H4 (cell line): ENCODE data around the gene MARCHF2. TPM values are rescaled to one million over a fixed set of nuclear protein-coding genes. Genes with fewer than 3 reads are reported as not detected.

Source experiments
- DNase-seq: peaks from one replicate; pipeline ENCODE4 v3.0.0-alpha.2; 2015; ENCODE audit warnings: low spot score
- total RNA-seq: library from RNA; depleted of rRNA; stranded (reverse); fragments of >200 nt; shearing (Covaris generic); gene quantifications from 2 replicates; pipeline ENCODE4 v1.2.3, GENCODE V29; 2014; rRNA removed

Gene MARCHF2
- total RNA-seq, 1 experiment from 2014 or later = 30.6 TPM

DNA sequence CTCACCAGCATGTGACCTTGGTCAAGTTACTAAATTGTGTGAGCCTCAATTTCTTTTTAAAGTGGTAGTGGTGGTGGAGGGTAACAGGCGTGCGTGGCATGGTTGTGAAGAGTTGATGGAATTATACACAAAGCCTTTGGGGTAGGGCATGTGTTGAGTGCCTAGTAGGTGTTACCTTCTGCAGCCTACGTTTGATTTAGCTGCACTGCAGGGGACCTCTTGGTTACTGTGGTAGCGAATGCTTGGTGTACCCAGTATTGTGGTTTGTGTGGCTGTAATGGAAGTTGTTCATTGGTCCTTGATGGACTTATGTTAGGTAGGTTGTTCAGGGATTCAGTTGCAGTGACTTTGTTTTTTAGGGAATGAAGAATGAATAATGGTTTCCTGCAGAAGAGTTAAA is 64.8 kb downstream of the MARCHF2 start:
- no peak for DNase-seq

DNA sequence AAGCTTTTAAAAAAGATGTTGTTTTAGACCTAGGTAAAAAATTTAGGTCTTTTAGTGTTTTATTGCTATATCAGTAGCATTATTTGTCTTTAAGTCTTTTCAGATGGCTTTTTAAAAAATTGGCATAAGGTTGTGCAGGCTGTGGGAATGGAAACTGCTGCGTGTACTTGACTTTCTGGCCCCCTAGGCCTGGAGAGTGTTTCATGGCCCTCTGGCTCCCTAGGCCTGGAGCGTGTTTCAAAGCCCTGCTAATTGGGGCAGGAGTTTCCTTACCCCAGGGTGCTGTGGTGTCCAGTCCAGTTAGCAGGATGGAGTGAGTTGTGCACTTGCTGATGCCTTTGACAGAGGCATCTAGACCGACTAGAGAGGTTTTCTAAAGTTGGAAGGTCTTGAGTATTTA is 65.5 kb downstream of the MARCHF2 start:
- DNase-seq = no peak

DNA sequence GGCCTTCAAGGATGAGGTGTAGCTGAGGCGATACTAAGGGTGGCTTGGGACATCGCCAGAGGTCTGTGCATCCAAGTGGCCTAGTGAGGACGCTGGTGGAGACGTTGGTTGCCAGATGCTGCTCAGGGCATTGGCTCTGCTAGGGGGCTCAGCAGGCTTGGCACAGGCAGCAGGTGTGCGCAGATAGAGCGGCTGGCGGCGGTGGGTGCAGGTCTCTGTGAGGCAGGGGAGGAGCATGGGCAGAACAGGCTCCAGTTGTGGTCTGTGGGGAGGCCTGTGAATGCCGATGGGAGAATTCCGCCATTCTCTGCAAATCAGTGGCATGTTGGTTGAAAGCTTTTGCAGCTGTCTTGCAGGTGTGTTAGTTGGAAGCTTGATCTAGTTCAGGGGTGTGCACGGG is 68.1 kb downstream of the MARCHF2 start:
- DNase-seq = no peak

DNA sequence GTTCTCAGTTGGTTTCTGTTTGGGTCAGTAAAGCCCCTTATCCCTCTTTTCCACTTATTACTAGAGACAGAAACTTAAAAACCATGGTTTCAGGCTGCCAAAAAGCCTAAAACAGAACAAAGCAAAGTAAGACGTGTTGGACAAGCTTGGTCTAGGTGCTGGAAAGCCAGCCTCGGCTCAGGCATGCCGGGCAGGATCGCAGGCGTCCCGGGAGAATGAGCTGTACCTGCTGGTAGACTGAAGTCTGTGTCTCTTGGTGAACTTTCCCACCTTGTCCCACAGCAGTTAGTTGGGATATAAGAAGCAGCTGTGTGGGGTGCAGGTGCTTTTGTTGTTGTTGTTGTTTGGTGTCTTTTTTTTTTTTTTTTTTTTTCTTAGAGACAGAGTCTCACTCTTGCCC is 68.5 kb downstream of the MARCHF2 start:
- DNase-seq = no peak

DNA sequence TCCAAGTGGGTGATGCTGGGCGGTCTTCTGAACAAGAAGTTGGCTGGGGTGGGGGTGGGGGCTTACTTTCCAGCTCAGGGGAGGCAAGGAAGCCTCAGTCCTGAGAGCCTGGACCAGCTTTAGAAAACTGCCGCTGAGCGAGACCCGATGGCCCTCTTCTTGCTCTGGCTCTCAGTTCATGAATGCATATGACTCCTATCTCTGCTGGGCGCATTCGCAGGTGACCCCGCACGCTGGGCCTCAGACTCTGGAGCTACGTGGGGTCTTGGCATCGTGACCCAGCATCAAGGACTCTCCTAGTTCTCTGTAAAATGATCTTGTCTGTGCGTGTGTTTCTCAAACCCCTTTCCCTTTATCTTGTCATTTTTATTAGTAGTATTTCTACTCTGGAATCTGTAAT is 69.6 kb downstream of the MARCHF2 start:
- no peak for DNase-seq

DNA sequence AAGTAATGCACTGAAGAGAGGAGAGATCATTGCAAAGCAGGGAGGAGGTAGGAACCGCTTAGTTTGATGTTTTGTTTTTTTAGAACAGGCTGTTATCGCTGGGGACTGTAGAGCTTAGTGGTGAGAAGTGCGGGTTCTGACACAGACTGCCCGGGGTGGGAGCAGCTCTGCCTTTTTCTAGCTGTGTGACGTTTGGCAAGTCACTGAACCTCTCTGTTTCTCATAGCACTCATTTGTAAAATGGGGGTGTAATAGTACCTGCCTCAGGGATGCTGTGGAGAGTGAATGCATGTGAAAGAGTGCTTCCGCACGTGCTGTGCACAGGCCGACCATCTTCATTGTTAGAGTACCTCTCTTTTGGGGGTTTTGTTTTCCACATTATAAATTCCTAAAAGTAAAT is 70.1 kb downstream of the MARCHF2 start:
- no peak for DNase-seq

DNA sequence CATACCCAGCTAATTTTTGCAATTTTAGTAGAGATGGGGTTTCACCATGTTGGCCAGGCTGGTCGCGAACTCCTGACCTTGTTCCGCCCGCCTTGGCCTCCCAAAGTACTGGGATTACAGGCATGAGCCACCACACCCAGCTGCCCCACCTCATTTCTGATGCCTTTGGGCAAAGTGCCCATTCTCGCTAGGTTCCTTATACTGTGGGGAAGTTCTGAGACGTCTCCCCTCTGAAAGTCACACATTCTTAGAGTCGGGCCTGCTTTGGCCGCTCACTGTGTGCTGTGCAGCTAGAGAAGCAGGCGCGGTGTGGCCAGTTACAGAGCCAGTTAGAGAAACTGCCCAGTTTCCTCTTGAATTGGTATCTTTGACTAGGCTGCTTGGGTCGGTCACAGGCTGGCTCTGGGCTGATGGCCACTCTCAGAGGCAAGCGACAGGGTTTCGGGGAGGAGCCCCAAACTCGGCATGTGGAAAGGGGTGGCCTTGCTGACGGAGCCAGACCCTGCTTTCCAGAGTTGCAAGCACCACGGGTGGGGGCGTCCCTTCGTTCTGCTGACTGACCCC is 71.3 kb downstream of the MARCHF2 start:
- DNase-seq = no peak

DNA sequence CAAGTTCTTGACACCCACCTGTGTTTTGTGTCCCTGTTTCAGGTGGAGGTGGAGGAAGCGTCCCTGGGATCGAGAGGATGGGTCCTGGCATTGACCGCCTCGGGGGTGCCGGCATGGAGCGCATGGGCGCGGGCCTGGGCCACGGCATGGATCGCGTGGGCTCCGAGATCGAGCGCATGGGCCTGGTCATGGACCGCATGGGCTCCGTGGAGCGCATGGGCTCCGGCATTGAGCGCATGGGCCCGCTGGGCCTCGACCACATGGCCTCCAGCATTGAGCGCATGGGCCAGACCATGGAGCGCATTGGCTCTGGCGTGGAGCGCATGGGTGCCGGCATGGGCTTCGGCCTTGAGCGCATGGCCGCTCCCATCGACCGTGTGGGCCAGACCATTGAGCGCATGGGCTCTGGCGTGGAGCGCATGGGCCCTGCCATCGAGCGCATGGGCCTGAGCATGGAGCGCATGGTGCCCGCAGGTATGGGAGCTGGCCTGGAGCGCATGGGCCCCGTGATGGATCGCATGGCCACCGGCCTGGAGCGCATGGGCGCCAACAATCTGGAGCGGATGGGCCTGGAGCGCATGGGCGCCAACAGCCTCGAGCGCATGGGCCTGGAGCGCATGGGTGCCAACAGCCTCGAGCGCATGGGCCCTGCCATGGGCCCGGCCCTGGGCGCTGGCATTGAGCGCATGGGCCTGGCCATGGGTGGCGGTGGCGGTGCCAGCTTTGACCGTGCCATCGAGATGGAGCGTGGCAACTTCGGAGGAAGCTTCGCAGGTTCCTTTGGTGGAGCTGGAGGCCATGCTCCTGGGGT is 72.7 kb downstream of the MARCHF2 start:
- DNase-seq = no peak

DNA sequence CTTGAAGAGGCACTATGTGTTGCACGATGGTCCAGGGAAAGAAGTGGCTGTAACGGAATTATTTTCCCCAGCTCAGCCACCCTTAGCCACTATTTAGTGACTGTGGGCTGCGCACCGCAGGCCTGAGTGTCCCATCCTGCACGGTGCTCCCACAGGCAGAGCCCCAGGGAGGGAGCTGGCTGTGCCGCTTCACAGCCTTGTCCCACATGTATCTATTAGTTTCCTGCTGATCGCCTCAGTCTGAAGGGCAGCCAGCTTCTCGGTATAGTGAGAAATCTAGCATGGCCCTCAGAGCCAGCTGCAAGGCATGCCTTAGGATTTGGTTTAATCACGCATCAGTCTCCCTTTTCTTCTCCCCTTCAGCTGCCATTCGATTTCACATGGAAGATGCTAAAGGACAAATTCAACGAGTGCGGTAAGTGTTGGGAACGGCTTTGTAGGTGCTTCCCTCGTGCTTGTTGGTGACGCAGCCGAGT is 73.6 kb downstream of the MARCHF2 start:
- DNase-seq = no peak

DNA sequence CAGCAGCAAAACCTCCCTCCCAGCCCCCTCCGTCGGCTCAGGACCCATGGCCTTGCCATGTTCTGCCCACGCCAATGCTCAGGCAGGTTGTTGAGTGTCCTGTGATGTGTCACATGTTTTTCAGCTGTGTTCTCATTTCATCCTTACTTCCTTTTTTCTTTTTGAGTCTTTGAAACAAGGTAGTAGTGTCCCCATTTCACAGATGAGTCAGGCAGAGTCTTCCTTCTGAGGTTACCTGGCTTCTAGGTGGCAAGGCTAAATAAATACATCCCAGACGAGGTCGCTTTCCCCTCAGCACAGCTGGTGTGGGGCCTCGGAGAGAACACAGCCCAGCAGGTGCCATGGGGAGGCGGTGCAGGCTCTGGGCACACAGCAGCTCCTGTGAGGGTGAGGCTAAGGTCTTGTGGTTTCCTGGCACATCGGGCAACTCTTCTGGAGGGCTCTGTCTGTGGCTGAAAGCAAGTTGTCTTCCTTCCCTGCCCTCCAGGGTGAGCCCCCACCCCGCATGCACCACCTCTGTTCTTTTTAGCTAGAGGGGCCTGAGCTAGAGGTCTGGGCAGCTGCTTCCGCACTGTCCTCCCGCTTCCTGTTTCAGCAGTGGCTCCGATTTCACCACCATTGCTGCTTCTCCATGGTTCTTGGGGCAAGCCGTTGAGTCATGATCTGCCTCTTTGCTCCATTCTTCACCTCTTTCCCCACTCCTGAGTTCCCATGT is 74.2 kb downstream of the MARCHF2 start:
- no peak for DNase-seq

DNA sequence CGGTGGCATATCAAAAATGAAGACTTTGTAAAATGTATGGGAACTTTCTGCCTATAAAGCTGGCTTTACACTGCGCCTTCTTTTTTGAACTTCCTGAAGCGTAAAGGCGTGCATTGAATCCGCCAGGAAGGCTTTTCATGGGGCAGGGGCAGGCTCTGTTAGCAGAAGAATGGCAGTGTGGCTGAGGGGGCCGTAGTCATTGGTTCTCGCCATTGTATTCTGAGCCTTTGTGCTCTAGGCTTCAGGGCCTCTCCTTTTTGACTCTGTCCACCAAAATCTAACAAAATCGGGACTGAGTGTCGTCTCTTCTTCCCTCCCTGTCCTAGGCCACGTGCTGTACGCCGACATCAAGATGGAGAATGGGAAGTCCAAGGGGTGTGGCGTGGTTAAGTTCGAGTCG is 75.3 kb downstream of the MARCHF2 start:
- no peak for DNase-seq

Other genes starting within 250 kb of the MARCHF2 start
- 12.7 and 13.9 TPM in 2 replicates for gene CERS4, start 203.9 kb upstream of the MARCHF2 start, total RNA-seq
- 210 and 214 TPM in 2 replicates for gene CD320, start 104.9 kb upstream of the MARCHF2 start, total RNA-seq
- gene NDUFA7, start 91.9 kb upstream of the MARCHF2 start, total RNA-seq = 57.7 and 71.5 TPM in 2 replicates
- gene RPS28, start 91.8 kb upstream of the MARCHF2 start, total RNA-seq = 318 and 344 TPM in 2 replicates
- gene KANK3, start 70.0 kb upstream of the MARCHF2 start, total RNA-seq = 0.04 and 0.12 TPM in 2 replicates
- 0.19 TPM in 1 of 2 replicates, not detected in the other for gene ANGPTL4, start 49.1 kb upstream of the MARCHF2 start, total RNA-seq
- 9.9 and 11.8 TPM in 2 replicates for gene RAB11B, start 22.9 kb upstream of the MARCHF2 start, total RNA-seq
- 60.8 and 75.1 TPM in 2 replicates for gene HNRNPM, start 31.7 kb downstream of the MARCHF2 start, total RNA-seq
- gene PRAM1, start 89.3 kb downstream of the MARCHF2 start, total RNA-seq = not detected in 2 replicates
- gene ZNF414, start 100.9 kb downstream of the MARCHF2 start, total RNA-seq = 7.0 and 9.3 TPM in 2 replicates
- gene MYO1F, start 164.1 kb downstream of the MARCHF2 start, total RNA-seq = 0.17 TPM in 1 of 2 replicates, not detected in the other
- 0.62 and 0.83 TPM in 2 replicates for gene ADAMTS10, start 197.4 kb downstream of the MARCHF2 start, total RNA-seq
- gene NFILZ, start 217.3 kb downstream of the MARCHF2 start, total RNA-seq = not detected in 2 replicates